ENCODE data around the gene CELF2. TPM values are rescaled to one million over a fixed set of nuclear protein-coding genes. Genes with fewer than 3 reads are reported as not detected.
"Not testable (repeated sequence)": the region's sequence is repeated elsewhere in the genome, so short reads cannot be mapped to it uniquely, and the experiment has no call there.

The CELF2 gene
- total RNA-seq, 1 experiment from 2014 or later, result not detected

GRCh38 chr10:11183015-11183414 lies 165.3 kb downstream of the CELF2 start:
- no peak for TF ChIP-seq CTCF (IDR thresholded peaks at IDR 0.05; ENCODE audit: unreplicated experiment)
- no peaks in the 10 kb centered on the region for H3K27me3 Mint-ChIP-seq (ENCODE audit: unreplicated experiment)
- BruUV-seq (replicated peaks), result no TSS peak
- CTCF ChIA-PET, result no interaction called here
- H3K27ac Mint-ChIP-seq (ENCODE audit: unreplicated experiment), result no peak overlapping the region
- no peak overlapping the region for H3K4me3 Mint-ChIP-seq (ENCODE audit: low read depth, unreplicated experiment)
- no peaks in the 10 kb centered on the region for H3K4me1 Mint-ChIP-seq (ENCODE audit: low read depth, unreplicated experiment)
- intact Hi-C loops (cut with micrococcal nuclease; ENCODE audit: unreplicated experiment), result loop anchor here (1.0 kb wide), 1 partner anchor 15 kb away; no protein-coding TSS in a partner anchor
- H3K9me3 Mint-ChIP-seq (ENCODE audit: low read depth, unreplicated experiment), result peaks cover 12% of the 10 kb centered on the region
- H3K36me3 Mint-ChIP-seq (ENCODE audit: insufficient read depth, unreplicated experiment), result no peaks in the 10 kb centered on the region
- DNase-seq, result no peak

GRCh38 chr10:11184093-11184492 lies 166.4 kb downstream of the CELF2 start:
- Mint-ChIP-seq H3K27ac (ENCODE audit: unreplicated experiment) (no peak overlapping the region), H3K9me3 (ENCODE audit: low read depth, unreplicated experiment) (peaks cover 14% of the 10 kb centered on the region), H3K4me1 (ENCODE audit: low read depth, unreplicated experiment) (no peaks in the 10 kb centered on the region), H3K4me3 (ENCODE audit: low read depth, unreplicated experiment) (no peak overlapping the region), H3K27me3 (ENCODE audit: unreplicated experiment) (no peaks in the 10 kb centered on the region), H3K36me3 (ENCODE audit: insufficient read depth, unreplicated experiment) (no peaks in the 10 kb centered on the region)
- intact Hi-C loops (cut with micrococcal nuclease; ENCODE audit: unreplicated experiment), result no loop called here
- CTCF ChIA-PET, result no interaction called here
- DNase-seq, result no peak
- no TSS peak for BruUV-seq (replicated peaks)
- TF ChIP-seq CTCF (IDR thresholded peaks at IDR 0.05; ENCODE audit: unreplicated experiment), result no peak

GRCh38 chr10:11185128-11185665 lies 167.5 kb downstream of the CELF2 start:
- BruUV-seq (replicated peaks); H3K36me3 Mint-ChIP-seq (ENCODE audit: insufficient read depth, unreplicated experiment); CTCF ChIA-PET; H3K27ac Mint-ChIP-seq (ENCODE audit: unreplicated experiment); H3K27me3 Mint-ChIP-seq (ENCODE audit: unreplicated experiment); H3K4me1 Mint-ChIP-seq (ENCODE audit: low read depth, unreplicated experiment); H3K4me3 Mint-ChIP-seq (ENCODE audit: low read depth, unreplicated experiment); DNase-seq; intact Hi-C loops (cut with micrococcal nuclease; ENCODE audit: unreplicated experiment): not testable (repeated sequence)
- peaks cover 14% of the 10 kb centered on the region for H3K9me3 Mint-ChIP-seq (ENCODE audit: low read depth, unreplicated experiment)

- no peaks in the 10 kb centered on the region for H3K36me3 Mint-ChIP-seq (ENCODE audit: insufficient read depth, unreplicated experiment)
- no peak for DNase-seq
- H3K27ac Mint-ChIP-seq (ENCODE audit: unreplicated experiment), result no peak overlapping the region
- CTCF ChIA-PET, result interaction anchor here (0.5 to 0.7 kb wide), 3 partner anchors 21 to 559 kb away, joined by 3 to 4 read pairs (median 3); no protein-coding TSS in a partner anchor
- no peaks in the 10 kb centered on the region for H3K4me1 Mint-ChIP-seq (ENCODE audit: low read depth, unreplicated experiment)
- no peaks in the 10 kb centered on the region for H3K27me3 Mint-ChIP-seq (ENCODE audit: unreplicated experiment)
- BruUV-seq (replicated peaks), result no TSS peak
- H3K9me3 Mint-ChIP-seq (ENCODE audit: low read depth, unreplicated experiment), result peaks cover 12% of the 10 kb centered on the region
- intact Hi-C loops (cut with micrococcal nuclease; ENCODE audit: unreplicated experiment), result no loop called here
- H3K4me3 Mint-ChIP-seq (ENCODE audit: low read depth, unreplicated experiment), result no peak overlapping the region
- TF ChIP-seq CTCF (IDR thresholded peaks at IDR 0.05; ENCODE audit: unreplicated experiment), result no peak
These were observed 168.7 kb downstream of the CELF2 start for GRCh38 chr10:11186374-11186773.

GRCh38 chr10:11189582-11190376 lies 172.1 kb downstream of the CELF2 start:
- no peak overlapping the region for H3K27ac Mint-ChIP-seq (ENCODE audit: unreplicated experiment)
- intact Hi-C loops (cut with micrococcal nuclease; ENCODE audit: unreplicated experiment), result no loop called here
- H3K4me1 Mint-ChIP-seq (ENCODE audit: low read depth, unreplicated experiment), result no peaks in the 10 kb centered on the region
- no peak for DNase-seq
- H3K36me3 Mint-ChIP-seq (ENCODE audit: insufficient read depth, unreplicated experiment), result no peaks in the 10 kb centered on the region
- no peaks in the 10 kb centered on the region for H3K27me3 Mint-ChIP-seq (ENCODE audit: unreplicated experiment)
- no TSS peak for BruUV-seq (replicated peaks)
- no peak overlapping the region for H3K4me3 Mint-ChIP-seq (ENCODE audit: low read depth, unreplicated experiment)
- TF ChIP-seq CTCF (IDR thresholded peaks at IDR 0.05; ENCODE audit: unreplicated experiment), result no peak
- CTCF ChIA-PET, result interaction anchor here (0.7 kb wide), 1 partner anchor 18 kb away, joined by 9 read pairs; no protein-coding TSS in a partner anchor
- peaks cover 7% of the 10 kb centered on the region for H3K9me3 Mint-ChIP-seq (ENCODE audit: low read depth, unreplicated experiment)
